MM.1S (cell line): ENCODE data around the gene KCNJ2.

Experiments
- CTCF ChIP-seq: fragments of 300-600 bp; sonication (generic); IDR thresholded peaks from 2 replicates; pipeline ENCODE4 v1.5.1; 2016; ENCODE audit warnings: antibody characterized with exemption, low read length, mixed read lengths
- EZH2 ChIP-seq: fragments of 300-600 bp; sonication (generic); optimal IDR thresholded peaks from 2 replicates; pipeline ENCODE3; 2017; ENCODE audit warnings: low read depth, mild to moderate bottlenecking, antibody characterized with exemption, low read length, mixed read lengths
- EZH2phosphoT487 ChIP-seq: fragments of 300-600 bp; sonication (generic); IDR thresholded peaks from 2 replicates; pipeline ENCODE4 v1.6.1; 2018; ENCODE audit warnings: antibody characterized with exemption, low read length

GRCh38 chr17:70159980-70160379 is 9.4 kb upstream of the KCNJ2 start:
- TF ChIP-seq CTCF = no peak
- no peak for TF ChIP-seq EZH2
- TF ChIP-seq EZH2phosphoT487 = no peak
